Cardiac septum (tissue), 1 donor: ENCODE data around the gene TSPYL2. TPM values are rescaled to one million over a fixed set of nuclear protein-coding genes. Genes with fewer than 3 reads are reported as not detected.

ENCODE experiments used
- DNase-seq: peaks from one replicate; pipeline ENCODE4 v3.0.0-alpha.2; 2020; ENCODE audit warnings: low spot score
- intact Hi-C: fragments of 100-400 bp; cut with DNase I; formaldehyde crosslinking; loops from one replicate; pipeline ENCODE4 v1.14.0; 2022
- total RNA-seq: library from RNA; stranded (reverse); fragmentation: NEBNext Ultra II Directional; extraction: Animal tissue kit (Norgen Biotek cat#: 25700); gene quantifications from one replicate; pipeline ENCODE4 v1.2.1, GENCODE V29; 2021
- donor health status: DM: no; HTN: no; CAD: no.

Gene TSPYL2
- total RNA-seq, 1 donor from 2014 or later, result 34.2 TPM

GRCh38 chrX:53095796-53096195, 13.6 kb downstream of the TSPYL2 start:
- DNase-seq, result no peak
- intact Hi-C loops, result loop anchor here (10.0 kb wide), 1 partner anchor 129 kb away; the partner anchor contains the start of gene KDM5C

GRCh38 chrX:53114864-53115549, 32.8 kb downstream of the TSPYL2 start:
- no peak for DNase-seq
- intact Hi-C loops, result no loop called here

GRCh38 chrX:53115550-53115874, 33.3 kb downstream of the TSPYL2 start:
- intact Hi-C loops, result no loop called here
- DNase-seq, result no peak

- intact Hi-C loops, result no loop called here
- no peak for DNase-seq
These were observed 33.9 kb downstream of the TSPYL2 start for GRCh38 chrX:53116101-53116500.

GRCh38 chrX:53122013-53122412, 39.8 kb downstream of the TSPYL2 start:
- DNase-seq, result no peak
- intact Hi-C loops, result no loop called here

- intact Hi-C loops, result no loop called here
These were observed 43.3 kb downstream of the TSPYL2 start for GRCh38 chrX:53125506-53125905.

GRCh38 chrX:53126377-53126776, 44.2 kb downstream of the TSPYL2 start:
- intact Hi-C loops, result no loop called here
- no peak for DNase-seq

More at GRCh38 chrX:53125506-53125905, 43.3 kb downstream of the TSPYL2 start:
- no peak for DNase-seq

GRCh38 chrX:53128097-53128749, 46.1 kb downstream of the TSPYL2 start:
- intact Hi-C loops, result no loop called here
- no peak for DNase-seq

- intact Hi-C loops, result no loop called here
- no peak for DNase-seq
These were observed 51.2 kb downstream of the TSPYL2 start for GRCh38 chrX:53133400-53133799.

GRCh38 chrX:53135581-53135980, 53.4 kb downstream of the TSPYL2 start:
- intact Hi-C loops, result no loop called here

More at GRCh38 chrX:53135581-53135980, 53.4 kb downstream of the TSPYL2 start:
- no peak for DNase-seq

Other genes with a start within 250 kb of the TSPYL2 start
- not detected for gene XAGE3, start 214.3 kb upstream of the TSPYL2 start, total RNA-seq
- gene FAM156B, start 185.0 kb upstream of the TSPYL2 start, total RNA-seq, result 6.4 TPM
- gene FAM156A, start 123.8 kb upstream of the TSPYL2 start, total RNA-seq, result 9.4 TPM
- 3.2 TPM for gene GPR173, start 33.6 kb upstream of the TSPYL2 start, total RNA-seq
- 7.2 TPM for gene KANTR, start 11.8 kb downstream of the TSPYL2 start, total RNA-seq
- gene KDM5C, start 142.8 kb downstream of the TSPYL2 start, total RNA-seq, result 57.7 TPM
- 11.6 TPM for gene IQSEC2, start 199.2 kb downstream of the TSPYL2 start, total RNA-seq